SU-DHL-6 (cell line): ENCODE results near the gene PDHB.
"Not testable (repeated sequence)": the region's sequence is repeated elsewhere in the genome, so short reads cannot be mapped to it uniquely, and the experiment has no call there.

ENCODE experiments used
- H2AFZ ChIP-seq: fragments of 200-600 bp; sonication (generic); 2 replicates; pipeline ENCODE4 v1.6.1; 2014; ENCODE audit warnings: low read depth, mild to moderate bottlenecking, moderate library complexity, mixed read lengths, antibody characterized with exemption, low read length; ENCODE audit not compliant: severe bottlenecking
- H3F3A ChIP-seq: fragments of 200-600 bp; shearing (Covaris generic); 2 replicates; pipeline ENCODE4 v1.6.0; 2016; ENCODE audit warnings: antibody characterized with exemption, mild to moderate bottlenecking; ENCODE audit not compliant: insufficient read depth
- H3K27ac ChIP-seq: fragments of 200-600 bp; sonication (generic); 2 replicates; pipeline ENCODE4 v1.5.1; 2016; ENCODE audit warnings: low read depth, mild to moderate bottlenecking, low read length, moderate library complexity, mixed read lengths
- H3K27me3 ChIP-seq: fragments of 200-600 bp; sonication (generic), shearing (Covaris generic); 2 replicates; pipeline ENCODE4 v1.6.0; 2014; ENCODE audit warnings: mild to moderate bottlenecking, low read length
- H3K36me3 ChIP-seq: fragments of 200-600 bp; sonication (generic); 2 replicates; pipeline ENCODE4 v1.6.1; 2014; ENCODE audit warnings: mild to moderate bottlenecking, low read length, mixed read lengths
- H3K4me2 ChIP-seq: fragments of 300-600, 200-600 bp; shearing (Covaris generic), sonication (generic); 2 replicates; pipeline ENCODE4 v1.6.0; 2014; ENCODE audit warnings: low read length, low read depth, mild to moderate bottlenecking; ENCODE audit not compliant: poor library complexity, severe bottlenecking
- H3K4me3 ChIP-seq: fragments of 200-600 bp; sonication (generic); 2 replicates; pipeline ENCODE4 v1.5.1; 2014; ENCODE audit warnings: antibody characterized with exemption, low read length, mild to moderate bottlenecking, mixed read lengths; ENCODE audit not compliant: insufficient read depth, poor library complexity, severe bottlenecking
- H3K79me2 ChIP-seq: fragments of 200-600 bp; sonication (generic); 2 replicates; pipeline ENCODE4 v1.6.1; 2014; ENCODE audit warnings: mild to moderate bottlenecking, low read length, moderate library complexity; ENCODE audit not compliant: insufficient read depth
- H3K9ac ChIP-seq: fragments of 200-600 bp; sonication (generic); 2 replicates; pipeline ENCODE4 v1.7.0; 2014; ENCODE audit warnings: mild to moderate bottlenecking, low read length
- H3K9me2 ChIP-seq: fragments of 200-600 bp; sonication (generic); replicated peaks from 2 replicates; pipeline ENCODE4 v1.6.1; 2014; ENCODE audit warnings: low read length; ENCODE audit not compliant: insufficient read depth
- H3K9me3 ChIP-seq: fragments of 200-600 bp; sonication (generic); 2 replicates; pipeline ENCODE4 v1.6.1; 2014; ENCODE audit warnings: low read length, mixed read lengths; ENCODE audit not compliant: insufficient read depth
- H4K20me1 ChIP-seq: fragments of 200-600 bp; sonication (generic); 2 replicates; pipeline ENCODE4 v1.6.1; 2014; ENCODE audit warnings: low read depth, mild to moderate bottlenecking, antibody characterized with exemption, low read length, moderate library complexity, mixed read lengths
- EZH2phosphoT487 ChIP-seq: fragments of 200-600 bp; sonication (generic), shearing (Covaris generic); conservative IDR thresholded peaks from 2 replicates; pipeline ENCODE4 v1.6.1; 2018; ENCODE audit warnings: mild to moderate bottlenecking, antibody characterized with exemption, low read length, moderate library complexity, mixed read lengths
- TF ChIP-seq, protein P1 (sequence below): fragments of 200-600 bp; sonication (generic); IDR thresholded peaks from one replicate; pipeline ENCODE4 v1.5.1; 2017; ENCODE audit warnings: antibody characterized with exemption, mild to moderate bottlenecking, low read length, moderate library complexity; ENCODE audit not compliant: insufficient read depth, poor library complexity, severe bottlenecking

Gene PDHB

GRCh38 chr3:58452176-58452575 lies 18.5 kb upstream of the PDHB start:
- H2AFZ ChIP-seq: no peak overlapping the region
- 0 out of 2 replicates have a peak, but pooled peaks cover 4% of the 10 kb centered on the region for H3K36me3 ChIP-seq
- TF ChIP-seq, protein P1, sequence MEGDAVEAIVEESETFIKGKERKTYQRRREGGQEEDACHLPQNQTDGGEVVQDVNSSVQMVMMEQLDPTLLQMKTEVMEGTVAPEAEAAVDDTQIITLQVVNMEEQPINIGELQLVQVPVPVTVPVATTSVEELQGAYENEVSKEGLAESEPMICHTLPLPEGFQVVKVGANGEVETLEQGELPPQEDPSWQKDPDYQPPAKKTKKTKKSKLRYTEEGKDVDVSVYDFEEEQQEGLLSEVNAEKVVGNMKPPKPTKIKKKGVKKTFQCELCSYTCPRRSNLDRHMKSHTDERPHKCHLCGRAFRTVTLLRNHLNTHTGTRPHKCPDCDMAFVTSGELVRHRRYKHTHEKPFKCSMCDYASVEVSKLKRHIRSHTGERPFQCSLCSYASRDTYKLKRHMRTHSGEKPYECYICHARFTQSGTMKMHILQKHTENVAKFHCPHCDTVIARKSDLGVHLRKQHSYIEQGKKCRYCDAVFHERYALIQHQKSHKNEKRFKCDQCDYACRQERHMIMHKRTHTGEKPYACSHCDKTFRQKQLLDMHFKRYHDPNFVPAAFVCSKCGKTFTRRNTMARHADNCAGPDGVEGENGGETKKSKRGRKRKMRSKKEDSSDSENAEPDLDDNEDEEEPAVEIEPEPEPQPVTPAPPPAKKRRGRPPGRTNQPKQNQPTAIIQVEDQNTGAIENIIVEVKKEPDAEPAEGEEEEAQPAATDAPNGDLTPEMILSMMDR: no peak
- no peak for TF ChIP-seq EZH2phosphoT487
- H3K4me3 ChIP-seq: no peak overlapping the region
- H3K9ac ChIP-seq: no peak overlapping the region
- 0 out of 2 replicates have a peak, but pooled peaks cover 3% of the 10 kb centered on the region for H3K27me3 ChIP-seq
- no peak overlapping the region for H3K27ac ChIP-seq
- H4K20me1 ChIP-seq: no peaks in the 10 kb centered on the region
- H3K9me2 ChIP-seq: no peaks in the 10 kb centered on the region
- H3K9me3 ChIP-seq: peaks cover 4% of the 10 kb centered on the region; the same call in 1 of the 2 replicates
- no peaks in the 10 kb centered on the region for H3F3A ChIP-seq
- no peak overlapping the region for H3K4me2 ChIP-seq
- no peaks in the 10 kb centered on the region for H3K79me2 ChIP-seq

DNA sequence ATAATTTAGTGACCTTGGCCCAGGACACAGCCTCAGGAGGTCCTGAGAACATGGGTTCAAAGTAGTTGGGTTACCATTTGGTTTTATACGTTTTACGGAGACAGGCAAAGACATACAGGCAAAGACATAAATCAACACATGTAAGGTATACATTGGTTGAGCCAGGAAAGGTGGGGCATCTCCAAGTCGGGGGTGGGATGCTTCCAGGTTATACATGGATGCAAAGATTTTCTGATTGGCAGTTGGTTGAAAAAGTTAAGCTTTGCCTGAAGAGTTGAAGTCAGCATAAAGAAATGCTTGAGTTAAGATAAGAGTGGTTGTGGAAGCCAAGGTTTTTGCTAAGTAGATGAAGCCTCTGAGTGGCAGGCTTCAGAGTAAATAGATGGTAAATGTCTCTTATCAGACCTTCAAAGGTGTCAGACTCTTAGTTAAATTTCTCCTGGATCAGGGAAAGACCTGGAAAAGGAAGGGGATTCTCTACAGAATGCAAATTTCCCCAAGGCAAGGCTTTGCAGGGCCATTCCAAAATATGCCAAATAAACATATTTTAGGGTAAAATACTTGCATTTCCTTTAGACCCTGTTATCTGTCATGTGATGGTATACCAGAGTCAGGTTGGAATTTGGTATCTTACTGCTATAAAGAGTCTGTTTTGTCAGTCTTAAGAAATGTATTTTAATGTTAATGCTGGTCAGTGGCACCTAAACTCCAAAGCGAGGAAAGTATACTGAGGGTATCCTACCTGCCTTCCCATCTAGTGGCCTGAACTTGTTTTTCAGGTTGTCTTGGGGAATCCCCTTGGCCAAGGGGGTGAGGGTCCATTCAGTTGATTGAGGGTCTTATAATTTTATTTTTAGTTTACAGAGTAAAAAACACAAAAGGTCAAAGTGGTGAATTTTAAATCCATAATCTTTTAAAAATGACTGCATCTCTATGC lies 8.2 kb upstream of the PDHB start:
- Histone ChIP-seq H3F3A (no peaks in the 10 kb centered on the region), H3K4me3 (no peak overlapping the region), H3K9me3 (no peaks in the 10 kb centered on the region), H3K27ac (no peak overlapping the region), H3K36me3 (no peaks in the 10 kb centered on the region), H3K9ac (no peak overlapping the region), H4K20me1 (no peaks in the 10 kb centered on the region), H2AFZ (no peak overlapping the region), H3K4me2 (no peak overlapping the region), H3K9me2 (no peaks in the 10 kb centered on the region), H3K79me2 (no peaks in the 10 kb centered on the region), H3K27me3 (no peaks in the 10 kb centered on the region)
- TF ChIP-seq, protein P1: no peak
- TF ChIP-seq EZH2phosphoT487: no peak

GRCh38 chr3:58440996-58441355 lies 7.3 kb upstream of the PDHB start:
- not testable (repeated sequence) for H3K9ac ChIP-seq, H3K9me2 ChIP-seq, H3K79me2 ChIP-seq, H3K27ac ChIP-seq, H3K36me3 ChIP-seq, H3K9me3 ChIP-seq, H3K27me3 ChIP-seq, H4K20me1 ChIP-seq, H3K4me3 ChIP-seq, H3K4me2 ChIP-seq, H2AFZ ChIP-seq, H3F3A ChIP-seq

GRCh38 chr3:58437276-58437675 lies 3.6 kb upstream of the PDHB start:
- H3K27me3 ChIP-seq: not testable (repeated sequence)

More at GRCh38 chr3:58437276-58437675, 3.6 kb upstream of the PDHB start:
- H4K20me1 ChIP-seq, H3K4me3 ChIP-seq, H3K9ac ChIP-seq, H2AFZ ChIP-seq, H3K9me3 ChIP-seq, H3K36me3 ChIP-seq, H3K27ac ChIP-seq, H3F3A ChIP-seq, H3K79me2 ChIP-seq, H3K4me2 ChIP-seq, H3K9me2 ChIP-seq: not testable (repeated sequence)
